ENCODE data around the gene ERC1. TPM values are rescaled to one million over a fixed set of nuclear protein-coding genes. Genes with fewer than 3 reads are reported as not detected.

The ERC1 gene
- total and polyA plus RNA-seq, 8 donors: 34.9 to 64.9 (median 40.8) TPM

DNA sequence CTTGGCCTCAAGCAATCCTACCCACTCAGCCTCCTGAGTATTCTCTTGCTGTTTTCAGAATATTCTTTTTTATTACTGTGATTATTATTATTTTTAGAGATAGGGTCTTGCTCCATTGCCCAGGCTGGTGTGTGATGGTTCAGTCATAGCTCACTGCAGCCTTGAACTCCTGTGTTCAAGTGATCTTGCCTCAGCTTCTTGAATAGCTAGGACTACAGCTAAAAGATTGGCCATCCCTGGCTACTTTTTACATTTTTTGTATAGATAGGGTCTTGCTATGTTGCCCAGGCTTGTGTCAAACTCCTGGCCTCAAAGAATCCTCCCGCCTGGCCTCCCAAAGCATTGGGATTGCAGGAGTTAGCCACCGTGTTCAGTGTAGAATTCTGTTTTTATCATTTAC is 73.3 kb downstream of the ERC1 start:
- TF ChIP-seq, protein P1, sequence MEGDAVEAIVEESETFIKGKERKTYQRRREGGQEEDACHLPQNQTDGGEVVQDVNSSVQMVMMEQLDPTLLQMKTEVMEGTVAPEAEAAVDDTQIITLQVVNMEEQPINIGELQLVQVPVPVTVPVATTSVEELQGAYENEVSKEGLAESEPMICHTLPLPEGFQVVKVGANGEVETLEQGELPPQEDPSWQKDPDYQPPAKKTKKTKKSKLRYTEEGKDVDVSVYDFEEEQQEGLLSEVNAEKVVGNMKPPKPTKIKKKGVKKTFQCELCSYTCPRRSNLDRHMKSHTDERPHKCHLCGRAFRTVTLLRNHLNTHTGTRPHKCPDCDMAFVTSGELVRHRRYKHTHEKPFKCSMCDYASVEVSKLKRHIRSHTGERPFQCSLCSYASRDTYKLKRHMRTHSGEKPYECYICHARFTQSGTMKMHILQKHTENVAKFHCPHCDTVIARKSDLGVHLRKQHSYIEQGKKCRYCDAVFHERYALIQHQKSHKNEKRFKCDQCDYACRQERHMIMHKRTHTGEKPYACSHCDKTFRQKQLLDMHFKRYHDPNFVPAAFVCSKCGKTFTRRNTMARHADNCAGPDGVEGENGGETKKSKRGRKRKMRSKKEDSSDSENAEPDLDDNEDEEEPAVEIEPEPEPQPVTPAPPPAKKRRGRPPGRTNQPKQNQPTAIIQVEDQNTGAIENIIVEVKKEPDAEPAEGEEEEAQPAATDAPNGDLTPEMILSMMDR (IDR thresholded peaks at IDR 0.05): no peak

DNA sequence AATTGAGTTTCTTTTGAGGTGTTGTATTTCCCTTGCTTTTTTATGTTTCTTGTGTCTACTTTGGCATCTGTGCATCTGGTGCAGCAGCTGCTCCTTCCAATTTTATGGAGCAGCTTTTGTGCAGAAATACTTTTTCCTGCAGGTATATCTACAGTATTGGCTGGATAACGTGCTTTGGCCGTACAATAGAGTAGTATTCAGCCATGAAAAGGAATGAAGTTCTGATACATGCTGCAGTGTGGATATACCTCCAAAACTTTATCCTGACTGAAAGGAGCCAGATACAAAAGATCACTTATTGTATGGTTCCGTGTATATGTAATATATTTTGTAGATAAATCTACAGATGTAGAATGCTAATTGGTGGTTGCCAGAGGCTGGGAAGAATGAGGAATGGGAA is 74.6 kb downstream of the ERC1 start:
- H3K9me3 ChIP-seq: peaks cover 0 to 28% of the 10 kb centered on the region in 2 donors
- ATAC-seq: no peak

More for the DNA sequence above, 73.3 kb downstream of the ERC1 start:
- no peak overlapping the region for H3K4me3 ChIP-seq
- no peaks in the 10 kb centered on the region for H3K4me1 ChIP-seq
- peaks cover 0 to 31% of the 10 kb centered on the region in 2 donors for H3K9me3 ChIP-seq
- intact Hi-C loops (cut with DNase I): no loop called here
- H3K27ac ChIP-seq: no peak overlapping the region
- DNase-seq (no peak), ATAC-seq (no peak)
- H3K36me3 ChIP-seq: peaks cover 0 to 7% of the 10 kb centered on the region in 2 donors
- H3K27me3 ChIP-seq: no peaks in the 10 kb centered on the region

DNA sequence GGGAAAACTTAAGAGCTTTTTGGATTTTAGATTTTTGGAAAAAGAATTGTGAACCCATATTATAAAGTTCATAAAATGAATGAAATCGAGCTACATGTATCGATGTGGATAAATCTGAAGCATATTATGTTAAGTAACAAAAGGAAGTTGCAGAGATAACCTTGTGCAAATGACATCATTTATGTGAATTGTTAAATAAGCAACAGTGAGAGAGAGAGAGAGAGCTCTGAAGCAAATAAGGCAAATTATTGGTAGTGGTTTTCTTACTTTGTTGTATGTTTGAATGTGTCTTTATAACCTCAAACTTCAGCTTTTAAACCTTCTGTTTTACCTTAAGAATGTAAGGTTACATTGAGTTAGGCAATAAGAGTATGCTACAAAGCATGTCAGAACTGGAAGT is 78.8 kb downstream of the ERC1 start:
- no peaks in the 10 kb centered on the region for H3K36me3 ChIP-seq
- intact Hi-C loops (cut with DNase I): no loop called here
- no peaks in the 10 kb centered on the region for H3K27me3 ChIP-seq
- no peaks in the 10 kb centered on the region for H3K4me1 ChIP-seq
- H3K4me3 ChIP-seq: no peak overlapping the region
- no peak overlapping the region for H3K27ac ChIP-seq
- ATAC-seq: no peak
- H3K9me3 ChIP-seq: peaks cover 0 to 2% of the 10 kb centered on the region in 2 donors
- TF ChIP-seq, protein P1 (IDR thresholded peaks at IDR 0.05): no peak
- DNase-seq: no peak

More for the DNA sequence above, 74.6 kb downstream of the ERC1 start:
- TF ChIP-seq, protein P1 (IDR thresholded peaks at IDR 0.05): no peak
- Histone ChIP-seq H3K4me3 (no peak overlapping the region), H3K27ac (no peak overlapping the region), H3K4me1 (no peaks in the 10 kb centered on the region), H3K36me3 (peaks cover 0 to 7% of the 10 kb centered on the region in 2 donors), H3K27me3 (no peaks in the 10 kb centered on the region)
- intact Hi-C loops (cut with DNase I): no loop called here
- DNase-seq: no peak

DNA sequence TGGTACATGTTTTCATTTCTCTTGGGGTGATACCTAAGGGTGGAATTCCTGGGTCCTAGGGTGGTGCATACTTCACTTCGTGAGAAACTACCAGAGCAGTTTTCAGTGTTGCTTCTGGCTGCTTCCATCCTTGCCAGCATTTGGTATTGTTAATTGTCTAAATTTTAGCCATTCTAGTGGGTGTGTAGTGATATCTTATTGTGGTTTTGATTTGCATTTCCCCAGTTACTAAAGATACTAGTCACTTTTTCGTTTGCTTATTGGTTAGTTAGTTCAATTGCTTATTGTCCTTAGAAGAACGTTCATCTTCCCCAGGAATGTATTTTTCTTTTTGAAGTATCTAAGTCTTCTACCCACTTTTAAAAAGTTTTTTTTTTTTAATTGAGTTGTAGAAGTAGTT is 80.2 kb downstream of the ERC1 start:
- H3K4me1 ChIP-seq: no peaks in the 10 kb centered on the region
- TF ChIP-seq, protein P1 (IDR thresholded peaks at IDR 0.05): no peak
- no peaks in the 10 kb centered on the region for H3K36me3 ChIP-seq
- no peak overlapping the region for H3K27ac ChIP-seq
- ATAC-seq (no peak), DNase-seq (no peak)
- intact Hi-C loops (cut with DNase I): no loop called here
- H3K9me3 ChIP-seq: no peaks in the 10 kb centered on the region
- no peak overlapping the region for H3K4me3 ChIP-seq
- H3K27me3 ChIP-seq: no peaks in the 10 kb centered on the region

DNA sequence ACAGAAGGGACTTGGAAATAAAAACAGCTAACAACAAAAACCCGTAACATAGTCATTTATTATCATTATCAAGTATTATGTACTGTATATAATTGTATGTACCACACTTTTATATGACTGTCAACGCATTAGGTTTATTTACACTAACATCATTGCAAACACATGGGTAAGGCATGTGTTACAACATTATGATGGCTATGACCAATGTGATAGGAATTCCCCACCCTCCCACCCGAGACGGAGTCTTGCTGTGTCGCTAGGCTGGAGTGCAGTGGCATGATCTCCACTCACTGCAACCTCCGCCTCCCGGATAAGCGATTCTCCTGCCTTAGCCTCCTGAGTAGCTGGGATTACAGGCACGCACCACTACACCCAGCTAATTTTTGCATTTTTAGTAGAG is 82.6 kb downstream of the ERC1 start:
- intact Hi-C loops (cut with DNase I): no loop called here
- H3K27ac ChIP-seq: no peak overlapping the region
- H3K4me3 ChIP-seq: no peak overlapping the region
- H3K4me1 ChIP-seq: no peaks in the 10 kb centered on the region
- no peak for ATAC-seq
- no peaks in the 10 kb centered on the region for H3K27me3 ChIP-seq
- DNase-seq: no peak
- H3K36me3 ChIP-seq: no peaks in the 10 kb centered on the region
- no peaks in the 10 kb centered on the region for H3K9me3 ChIP-seq
- TF ChIP-seq, protein P1 (IDR thresholded peaks at IDR 0.05): no peak
